B cell (primary cell): ENCODE results near the gene RNGTT.

ENCODE experiments used
- CTCF ChIP-seq: fragments of 200-600 bp; IDR thresholded peaks from one replicate; pipeline ENCODE4 v1.8.0; 2022; ENCODE audit warnings: antibody characterized with exemption, mild to moderate bottlenecking
- EZH2 ChIP-seq: IDR thresholded peaks from 2 replicates; pipeline ENCODE4 v1.6.1; 2012; ENCODE audit warnings: borderline replicate concordance, low read depth, mild to moderate bottlenecking, moderate library complexity, low read length; ENCODE audit not compliant: insufficient read depth, poor library complexity, severe bottlenecking

GRCh38 chr6:88913471-88913870 is 49.9 kb downstream of the RNGTT start:
- TF ChIP-seq CTCF (no peak), EZH2 (no peak)
